NCI-H2196 treated with DMSO at 0.1 percent for 48 hours (cell line): Measurements from ENCODE around the gene STK32B.
"Not testable (repeated sequence)": the region's sequence is repeated elsewhere in the genome, so short reads cannot be mapped to it uniquely, and the experiment has no call there.

Experiments
- DNase-seq: peaks from one replicate; lab custom pipeline; 2025; ENCODE audit not compliant: unreplicated experiment; lab: John Stamatoyannopoulos, UW

Gene STK32B

GRCh38 chr4:5203309-5203992, 152.2 kb downstream of the STK32B start:
- DNase-seq, result no peak

GRCh38 chr4:5203993-5204310, 152.7 kb downstream of the STK32B start:
- DNase-seq, result no peak

GRCh38 chr4:5204781-5205180, 153.5 kb downstream of the STK32B start:
- DNase-seq, result no peak

GRCh38 chr4:5206016-5206790, 154.9 kb downstream of the STK32B start:
- no peak for DNase-seq

GRCh38 chr4:5209862-5210261, 158.6 kb downstream of the STK32B start:
- no peak for DNase-seq

- DNase-seq, result no peak
Measured at GRCh38 chr4:5211282-5211839, 160.1 kb downstream of the STK32B start.

GRCh38 chr4:5212255-5213013, 161.2 kb downstream of the STK32B start:
- no peak for DNase-seq

- no peak for DNase-seq
Measured at GRCh38 chr4:5213087-5213595, 161.9 kb downstream of the STK32B start.

- no peak for DNase-seq
Measured at GRCh38 chr4:5215321-5215720, 164.0 kb downstream of the STK32B start.

- DNase-seq, result no peak
Measured at GRCh38 chr4:5217421-5217820, 166.1 kb downstream of the STK32B start.

- no peak for DNase-seq
Measured at GRCh38 chr4:5218376-5219069, 167.2 kb downstream of the STK32B start.

GRCh38 chr4:5220028-5220427, 168.7 kb downstream of the STK32B start:
- DNase-seq, result no peak

- DNase-seq, result no peak
Measured at GRCh38 chr4:5222047-5222446, 170.8 kb downstream of the STK32B start.

- no peak for DNase-seq
Measured at GRCh38 chr4:5222951-5223350, 171.7 kb downstream of the STK32B start.

- DNase-seq, result no peak
Measured at GRCh38 chr4:5224340-5224739, 173.1 kb downstream of the STK32B start.

- DNase-seq, result no peak
Measured at GRCh38 chr4:5232549-5232948, 181.3 kb downstream of the STK32B start.

GRCh38 chr4:5237086-5237660, 185.9 kb downstream of the STK32B start:
- no peak for DNase-seq

- DNase-seq, result no peak
Measured at GRCh38 chr4:5238173-5238572, 186.9 kb downstream of the STK32B start.

- not testable (repeated sequence) for DNase-seq
Measured at GRCh38 chr4:5247061-5247460, 195.8 kb downstream of the STK32B start.

- DNase-seq, result no peak
Measured at GRCh38 chr4:5247735-5248134, 196.5 kb downstream of the STK32B start.

GRCh38 chr4:5249727-5250126, 198.4 kb downstream of the STK32B start:
- DNase-seq, result no peak
